Stomach smooth muscle (tissue), 2 donors: Measurements from ENCODE around the gene C6orf62.
"Not testable (repeated sequence)": the region's sequence is repeated elsewhere in the genome, so short reads cannot be mapped to it uniquely, and the experiment has no call there.

Experiments
- H3K27ac ChIP-seq: one replicate; pipeline ENCODE4 v1.7.0; 2013; ENCODE audit warnings: mild to moderate bottlenecking, low read length, inconsistent platforms
- H3K27me3 ChIP-seq, 2 donors: one replicate each; pipeline ENCODE4 v1.7.0; 2013; ENCODE audit warnings: low read length in 2 of 2; ENCODE audit not compliant: insufficient read depth in 2 of 2, control insufficient read depth in 1 of 2
- H3K36me3 ChIP-seq, 2 donors: one replicate each; pipeline ENCODE4 v1.7.0; 2013; ENCODE audit warnings: low read length in 2 of 2; ENCODE audit not compliant: control insufficient read depth in 2 of 2, insufficient read depth in 2 of 2
- H3K4me1 ChIP-seq: one replicate; pipeline ENCODE4 v1.7.0; 2013; ENCODE audit warnings: low read length; ENCODE audit not compliant: control insufficient read depth, insufficient read depth
- H3K4me3 ChIP-seq, 2 donors: one replicate each; pipeline ENCODE4 v1.7.0; 2013; ENCODE audit warnings: low read length in 2 of 2
- H3K9ac ChIP-seq, 2 donors: one replicate each; pipeline ENCODE4 v1.7.0; 2013; ENCODE audit warnings: low read length in 2 of 2, mild to moderate bottlenecking in 1 of 2
- H3K9me3 ChIP-seq, 2 donors: one replicate each; pipeline ENCODE4 v1.7.0; 2013; ENCODE audit warnings: low read length in 2 of 2; ENCODE audit not compliant: control insufficient read depth in 2 of 2
- donor health status: healthy.
- donor health status: Pancreatic carcinoma.

Gene C6orf62

GRCh38 chr6:24742216-24742738 is 23.3 kb upstream of the C6orf62 start:
- H3K9ac ChIP-seq = no peak overlapping the region
- H3K4me1 ChIP-seq = no peaks in the 10 kb centered on the region
- no peaks in the 10 kb centered on the region for H3K27me3 ChIP-seq
- H3K9me3 ChIP-seq = no peaks in the 10 kb centered on the region
- no peaks in the 10 kb centered on the region for H3K36me3 ChIP-seq
- no peak overlapping the region for H3K27ac ChIP-seq
- H3K4me3 ChIP-seq = no peak overlapping the region

- no peaks in the 10 kb centered on the region for H3K9me3 ChIP-seq
- no peaks in the 10 kb centered on the region for H3K4me1 ChIP-seq
- H3K27me3 ChIP-seq = no peaks in the 10 kb centered on the region
- no peaks in the 10 kb centered on the region for H3K36me3 ChIP-seq
- H3K9ac ChIP-seq = no peak overlapping the region
- no peak overlapping the region for H3K27ac ChIP-seq
- H3K4me3 ChIP-seq = no peak overlapping the region
Measured at GRCh38 chr6:24740861-24741260, 21.9 kb upstream of the C6orf62 start.

- Histone ChIP-seq H3K27ac (no peak overlapping the region), H3K36me3 (no peaks in the 10 kb centered on the region), H3K9me3 (no peaks in the 10 kb centered on the region), H3K4me1 (no peaks in the 10 kb centered on the region), H3K9ac (no peak overlapping the region), H3K4me3 (no peak overlapping the region), H3K27me3 (no peaks in the 10 kb centered on the region)
Measured at GRCh38 chr6:24738741-24739140, 19.8 kb upstream of the C6orf62 start.

- not testable (repeated sequence) for H3K9ac ChIP-seq, H3K4me1 ChIP-seq, H3K27me3 ChIP-seq, H3K9me3 ChIP-seq, H3K36me3 ChIP-seq, H3K27ac ChIP-seq, H3K4me3 ChIP-seq
Measured at GRCh38 chr6:24734710-24735109, 15.8 kb upstream of the C6orf62 start.

- Histone ChIP-seq H3K9me3 (no peaks in the 10 kb centered on the region), H3K36me3 (no peaks in the 10 kb centered on the region), H3K4me3 (no peak overlapping the region), H3K4me1 (no peaks in the 10 kb centered on the region), H3K27me3 (no peaks in the 10 kb centered on the region), H3K27ac (no peak overlapping the region), H3K9ac (no peak overlapping the region)
Measured at GRCh38 chr6:24734166-24734565, 15.2 kb upstream of the C6orf62 start.

GRCh38 chr6:24731456-24732134 is 12.6 kb upstream of the C6orf62 start:
- not testable (repeated sequence) for H3K4me3 ChIP-seq, H3K27me3 ChIP-seq, H3K4me1 ChIP-seq, H3K36me3 ChIP-seq, H3K9ac ChIP-seq, H3K9me3 ChIP-seq, H3K27ac ChIP-seq

GRCh38 chr6:24730653-24731052 is 11.7 kb upstream of the C6orf62 start:
- not testable (repeated sequence) for H3K9me3 ChIP-seq, H3K27me3 ChIP-seq, H3K9ac ChIP-seq, H3K4me1 ChIP-seq, H3K27ac ChIP-seq, H3K4me3 ChIP-seq, H3K36me3 ChIP-seq

GRCh38 chr6:24723270-24723669 is 4.3 kb upstream of the C6orf62 start:
- no peak overlapping the region for H3K9ac ChIP-seq
- H3K9me3 ChIP-seq = no peaks in the 10 kb centered on the region
- peaks cover 0 to 2% of the 10 kb centered on the region in 2 donors for H3K27me3 ChIP-seq
- H3K4me3 ChIP-seq = no peak overlapping the region
- H3K36me3 ChIP-seq = no peaks in the 10 kb centered on the region
- no peaks in the 10 kb centered on the region for H3K4me1 ChIP-seq
- H3K27ac ChIP-seq = no peak overlapping the region

GRCh38 chr6:24721461-24722215 is 2.7 kb upstream of the C6orf62 start:
- Histone ChIP-seq H3K27ac (peak overlapping the region; percentile 99), H3K9ac (peak overlapping the region; percentile 95 to 97)

GRCh38 chr6:24720604-24721460 is 1.9 kb upstream of the C6orf62 start:
- Histone ChIP-seq H3K4me3 (peak overlapping the region; percentile 92), H3K27ac (peak overlapping the region; percentile 99), H3K4me1 (peaks cover 6% of the 10 kb centered on the region), H3K9ac (peak overlapping the region; percentile 99), H3K27me3 (no peaks in the 10 kb centered on the region), H3K36me3 (peaks cover 0 to 3% of the 10 kb centered on the region in 2 donors), H3K9me3 (no peaks in the 10 kb centered on the region)

More at GRCh38 chr6:24721461-24722215, 2.7 kb upstream of the C6orf62 start:
- Histone ChIP-seq H3K4me3 (peak overlapping the region; percentile 88 to 92), H3K9me3 (no peaks in the 10 kb centered on the region), H3K4me1 (peaks cover 6% of the 10 kb centered on the region), H3K36me3 (peaks cover 0 to 3% of the 10 kb centered on the region in 2 donors), H3K27me3 (no peaks in the 10 kb centered on the region)
